Retina (tissue), 1 donor: Measurements from ENCODE around the gene RAI2.

Source experiments
- DNase-seq: peaks from one replicate; pipeline ENCODE4 v3.0.0-alpha.2; 2016

Gene RAI2

DNA sequence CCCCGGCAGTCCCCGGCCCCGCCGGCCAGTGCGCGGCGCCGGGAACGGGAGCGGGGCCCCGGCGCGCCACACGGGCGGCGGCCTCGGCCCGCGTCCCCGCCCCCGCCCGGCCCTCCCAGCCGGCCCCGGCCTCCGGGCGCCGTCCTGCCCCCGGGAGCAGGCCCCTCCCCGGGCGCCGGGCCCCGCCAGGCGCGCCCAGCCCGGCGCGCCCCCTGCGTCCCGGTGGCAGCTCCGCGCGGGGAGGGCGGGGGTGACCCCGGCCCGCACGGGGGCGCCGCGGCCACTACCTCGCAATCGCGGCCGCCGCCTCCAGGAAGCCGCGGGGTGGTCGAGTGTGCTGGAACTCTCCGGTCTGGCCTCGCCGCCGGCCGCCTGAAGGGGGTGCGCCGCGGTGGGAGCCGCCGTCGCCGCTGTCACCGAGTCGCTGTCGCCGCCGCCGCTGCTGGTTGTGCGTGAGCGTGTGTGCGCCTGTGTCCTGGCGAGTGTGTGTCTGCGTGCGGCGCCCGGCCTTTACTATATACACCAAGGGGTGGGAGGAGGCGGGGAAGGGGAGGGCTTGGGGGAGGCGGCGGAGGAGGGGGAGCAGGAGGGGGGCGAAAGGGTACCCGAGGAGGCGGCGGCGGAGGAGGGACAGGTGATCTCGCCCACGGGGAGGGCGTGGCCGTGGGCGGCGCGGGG, at the start of gene RAI2:
RAI2 (minus strand) TSS at position 488 of the 678 bp plus-strand sequence. CDS start 59,288 bp downstream, outside the sequence.
- peak; percentile 57 for DNase-seq

DNA sequence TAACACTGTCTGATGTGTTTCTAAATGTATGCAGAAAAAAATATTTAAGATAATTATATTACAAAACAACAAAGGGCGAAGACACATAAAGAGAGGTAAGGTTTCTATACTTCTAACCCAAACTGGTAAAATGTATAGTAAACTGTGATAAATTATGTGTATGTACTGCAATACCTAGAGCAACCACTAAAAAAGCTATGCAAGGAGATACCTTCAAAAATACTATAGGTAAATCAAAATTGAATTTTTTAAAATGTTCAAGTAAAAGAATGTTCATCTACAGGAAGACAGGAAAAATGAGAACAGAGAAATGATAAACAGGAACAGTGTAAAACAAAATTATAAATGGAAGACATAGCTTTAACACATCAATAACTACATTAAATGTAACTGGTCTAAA, 27.3 kb upstream of the RAI2 start:
- DNase-seq: no peak

DNA sequence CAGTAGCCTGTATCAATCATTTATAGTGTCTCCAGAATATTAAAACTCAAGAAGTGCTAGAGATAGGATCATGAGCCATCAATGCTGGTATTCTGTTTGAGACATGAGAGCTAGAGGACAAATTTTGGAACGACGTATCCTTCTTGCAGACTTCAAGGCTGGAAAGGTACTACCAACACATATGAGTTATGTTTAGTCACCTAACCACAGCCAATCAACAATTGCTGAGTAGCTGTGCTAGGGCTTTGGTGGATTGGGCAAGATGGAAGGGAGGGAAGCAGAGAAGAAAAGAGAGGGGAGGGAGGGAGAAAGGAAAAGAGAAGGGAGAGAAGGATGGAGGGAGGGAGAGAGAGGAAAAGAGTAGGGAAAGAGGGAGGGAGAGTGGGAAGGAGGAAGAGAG, 21.6 kb upstream of the RAI2 start:
- no peak for DNase-seq

DNA sequence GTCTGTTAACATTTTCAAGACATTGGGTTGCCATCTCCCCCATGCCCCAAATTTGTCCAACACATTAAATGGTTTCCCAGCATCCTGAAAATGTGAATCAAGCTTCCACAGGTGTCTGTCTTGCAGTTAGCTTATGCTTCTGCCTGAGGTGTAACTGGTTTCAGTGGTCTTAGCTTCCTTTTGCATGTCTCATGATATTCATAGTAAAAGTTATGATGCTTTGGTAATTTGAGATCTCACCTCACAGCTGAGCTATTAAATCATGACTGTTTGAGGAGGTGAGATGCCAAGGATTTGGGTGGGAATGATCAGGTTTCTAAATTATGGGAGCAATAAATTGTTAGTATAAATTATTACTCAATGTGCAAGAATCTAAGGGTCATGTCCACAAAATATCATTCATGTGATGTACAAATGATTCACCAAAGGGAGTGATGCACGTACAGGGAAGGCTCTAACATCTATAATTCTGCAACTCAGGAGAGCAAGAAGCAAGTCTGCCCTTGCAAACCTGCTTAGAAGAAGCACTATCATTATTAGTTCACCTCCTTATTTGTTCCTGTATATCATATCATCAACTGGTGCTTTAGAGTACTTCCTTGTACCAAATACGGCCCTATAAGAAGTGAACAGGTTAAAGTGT, 17.1 kb upstream of the RAI2 start:
- no peak for DNase-seq

DNA sequence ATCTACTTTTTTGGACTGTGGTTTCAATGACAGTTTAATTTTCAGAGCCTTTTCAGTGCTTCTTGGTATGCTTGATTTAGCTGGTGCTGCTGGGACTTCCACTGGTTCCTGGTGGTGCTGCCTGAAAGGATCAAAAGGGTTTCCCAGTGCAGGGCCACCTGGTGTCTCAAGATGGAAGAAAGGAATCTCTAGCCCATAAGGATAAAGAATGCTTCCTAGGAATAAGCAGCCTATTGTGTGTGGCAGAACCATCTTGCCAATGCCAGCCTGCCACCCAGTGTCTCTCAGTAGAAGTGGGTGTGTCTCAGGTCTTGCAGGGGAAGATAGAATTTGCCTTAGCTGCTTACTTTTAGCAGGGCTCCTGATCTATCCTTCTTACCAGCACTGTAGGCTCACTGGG, 15.0 kb upstream of the RAI2 start:
- no peak for DNase-seq

DNA sequence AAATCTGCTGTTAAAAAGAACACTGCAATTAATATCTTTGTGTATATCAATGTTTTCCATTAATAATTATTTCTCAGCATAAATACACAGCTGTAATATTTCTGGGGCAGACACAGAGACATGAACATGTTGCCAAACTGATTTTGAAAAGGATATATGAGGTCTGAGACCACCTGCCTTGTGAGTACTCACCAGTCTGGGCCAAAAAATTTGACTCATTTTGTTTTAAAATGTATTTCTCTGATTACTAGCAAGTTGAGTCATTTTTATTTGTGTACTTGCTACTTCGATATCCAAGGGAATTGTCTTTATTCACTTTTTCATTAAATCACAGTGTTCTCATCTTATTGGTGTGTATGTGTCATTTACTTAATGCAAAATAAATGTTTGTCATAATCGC, 8.5 kb upstream of the RAI2 start:
- no peak for DNase-seq

DNA sequence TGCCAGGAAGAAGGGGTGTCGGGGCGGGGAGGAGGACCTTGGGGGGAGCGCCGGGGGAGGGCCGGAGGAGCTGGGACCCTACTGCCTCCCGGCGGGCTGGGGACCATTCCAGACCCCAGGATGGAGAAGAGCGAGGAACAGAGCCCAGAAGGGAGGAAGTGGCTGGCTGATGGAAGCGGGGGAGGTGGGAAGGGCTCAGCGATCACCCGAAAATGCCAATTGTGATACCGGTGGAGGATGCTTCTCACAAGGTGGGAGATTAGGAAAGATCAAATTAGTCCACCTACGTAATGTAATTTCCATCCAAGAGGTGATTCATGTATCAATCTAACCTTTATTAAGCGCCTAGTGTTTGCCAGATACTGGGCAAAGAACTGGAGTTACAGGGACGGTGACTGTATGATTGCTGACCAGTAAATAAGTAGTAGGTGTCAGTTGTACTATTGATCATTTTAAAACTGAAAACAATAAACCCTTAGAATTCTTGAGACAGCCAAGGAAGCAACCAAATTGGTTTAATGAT, 452 bp upstream of the RAI2 start:
- no peak for DNase-seq

DNA sequence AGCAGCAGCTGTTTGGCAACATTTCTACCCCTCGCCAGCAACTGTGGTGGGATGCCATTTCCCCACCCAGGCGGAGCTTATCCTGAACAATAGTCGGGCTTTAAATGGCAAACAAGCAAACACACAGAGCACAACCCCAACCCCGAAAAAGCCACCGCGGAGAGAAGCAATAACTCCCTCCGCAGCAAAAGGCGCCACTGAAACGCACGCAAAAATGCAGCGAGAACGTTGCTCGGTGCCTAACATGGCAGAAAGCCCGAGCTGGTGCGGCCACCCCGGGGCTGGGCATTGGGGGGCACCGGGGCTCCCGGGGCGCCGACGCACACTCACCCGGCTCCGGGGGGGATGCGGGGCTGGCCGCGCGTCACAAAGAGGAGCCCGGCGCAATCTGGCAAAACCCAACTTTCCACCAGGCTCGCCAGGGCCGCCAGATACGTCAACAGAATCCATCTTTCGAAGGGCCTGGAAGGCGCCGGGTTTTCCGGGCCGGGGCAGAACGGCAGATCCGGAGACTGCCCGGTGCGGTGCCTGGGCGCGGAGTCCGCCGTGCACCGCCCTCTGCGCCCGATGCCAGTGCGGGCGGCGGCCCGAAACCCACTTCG, 818 bp downstream of the RAI2 start:
- peak; percentile 55 for DNase-seq

DNA sequence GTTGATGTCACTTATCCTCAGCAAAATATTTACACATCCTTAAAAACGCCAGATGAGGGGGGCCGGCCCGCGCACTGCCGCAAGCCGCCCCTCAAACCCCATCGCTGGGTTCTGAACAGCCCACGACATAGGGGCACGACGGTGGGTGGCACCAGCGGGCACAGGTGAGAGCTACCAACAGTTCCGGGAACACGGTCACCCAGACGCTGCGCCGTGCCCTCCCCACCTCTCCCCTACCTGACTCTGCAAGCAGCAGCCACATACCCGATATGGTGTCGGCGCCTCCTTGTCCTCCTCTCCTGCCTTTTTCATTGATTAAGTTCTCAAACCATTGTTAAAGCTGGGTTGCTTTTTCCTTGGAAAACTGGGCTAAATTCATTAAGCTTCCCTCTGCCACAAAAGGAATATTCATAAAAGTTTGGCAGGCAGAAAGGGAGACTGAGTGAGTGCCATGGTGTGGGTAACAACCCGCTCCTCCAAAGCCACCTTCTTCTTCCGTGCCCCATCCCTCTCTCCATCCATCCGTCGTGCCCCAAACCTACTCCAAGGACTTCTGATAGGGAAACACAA, 1.4 kb downstream of the RAI2 start:
- DNase-seq: peak; percentile 40

DNA sequence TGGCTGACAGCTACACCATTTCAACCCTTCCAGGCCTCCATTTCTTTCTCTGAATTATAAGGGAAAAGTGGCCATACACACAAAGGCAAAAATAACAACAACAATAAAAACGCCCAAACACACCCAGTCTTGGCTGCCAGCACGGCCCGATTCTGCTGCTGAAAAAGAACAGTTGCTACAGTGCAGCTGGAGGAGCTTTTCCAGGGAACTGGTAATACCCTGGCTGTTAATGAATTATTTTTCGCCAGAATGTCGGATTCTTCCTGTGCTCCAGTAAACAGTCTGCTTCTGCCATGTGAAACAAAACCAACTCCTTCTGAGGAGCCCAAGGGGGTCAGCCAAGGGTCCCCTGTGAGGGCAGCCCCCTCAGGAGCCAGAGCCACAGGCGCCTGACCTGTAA, 6.6 kb downstream of the RAI2 start:
- no peak for DNase-seq

DNA sequence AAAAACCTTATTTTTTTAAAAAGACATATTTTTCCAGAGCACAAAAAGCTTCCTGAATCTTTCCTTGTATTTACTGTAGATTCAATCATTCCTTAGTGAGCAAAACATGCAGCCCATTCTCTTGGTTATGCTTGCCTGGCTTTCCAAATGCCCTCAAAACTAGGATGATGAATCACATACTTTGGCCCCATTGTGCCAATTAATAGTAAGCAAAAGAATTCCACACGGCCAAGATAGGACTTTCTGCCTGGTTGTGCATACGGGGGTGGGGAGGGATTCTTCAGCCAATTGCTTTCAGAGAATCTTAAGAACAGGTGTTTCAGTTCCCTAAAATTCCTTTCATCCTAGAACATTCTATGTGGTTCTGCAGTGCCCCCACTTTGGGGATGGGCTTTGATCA, 7.0 kb downstream of the RAI2 start:
- no peak for DNase-seq

DNA sequence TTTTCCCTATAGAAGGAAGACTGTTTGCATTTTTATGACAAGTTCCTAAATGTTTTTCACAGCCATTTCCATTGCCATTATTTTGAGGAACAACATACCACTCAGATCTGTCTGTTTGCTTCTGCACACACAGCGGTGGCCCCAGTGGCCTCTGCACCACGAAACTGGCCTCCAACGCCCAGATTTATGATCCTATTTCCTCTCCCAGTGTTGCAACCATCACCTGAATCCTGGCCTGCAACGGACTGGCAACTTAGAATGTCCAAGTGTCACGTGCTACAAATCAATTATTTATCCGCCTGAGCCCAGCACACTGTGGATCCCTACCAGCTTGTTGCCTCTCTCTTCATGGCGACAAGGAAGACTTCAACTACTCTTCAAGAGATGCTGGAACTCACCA, 9.2 kb downstream of the RAI2 start:
- DNase-seq: no peak

DNA sequence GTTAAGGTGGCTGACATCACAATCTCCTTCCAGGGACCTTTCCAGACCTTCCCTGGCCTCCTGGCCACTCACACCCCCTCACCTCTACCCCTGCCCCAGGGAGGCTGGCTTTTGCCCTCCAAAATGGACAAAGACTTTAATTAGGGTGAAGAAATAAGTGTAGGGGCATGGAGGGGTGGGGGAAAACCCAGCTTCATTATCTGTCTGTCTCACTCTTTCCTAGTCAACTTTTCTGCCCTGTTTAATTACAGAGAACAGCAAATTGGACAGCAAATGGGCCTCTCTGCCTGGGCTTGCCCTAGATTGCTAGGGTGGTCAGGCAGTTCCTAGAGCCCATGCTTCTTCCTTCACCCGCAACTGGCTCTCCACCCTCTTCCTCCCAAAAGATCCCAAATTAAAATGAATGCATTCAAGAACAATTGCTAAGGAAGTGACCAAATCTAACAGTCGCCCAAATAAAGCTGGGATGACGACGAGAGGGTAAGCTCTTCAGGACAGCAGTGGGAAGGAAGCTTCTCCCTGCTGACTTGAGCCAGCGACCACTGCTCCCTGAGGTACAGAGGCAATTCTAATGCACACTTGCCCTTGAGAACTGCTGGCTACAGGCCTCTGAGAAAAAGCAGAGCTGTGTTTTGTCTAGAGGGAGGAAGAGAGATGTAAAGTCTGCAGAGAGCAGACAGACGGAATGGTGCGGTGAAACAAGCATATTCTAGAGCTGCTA, 12.4 kb downstream of the RAI2 start:
- no peak for DNase-seq

DNA sequence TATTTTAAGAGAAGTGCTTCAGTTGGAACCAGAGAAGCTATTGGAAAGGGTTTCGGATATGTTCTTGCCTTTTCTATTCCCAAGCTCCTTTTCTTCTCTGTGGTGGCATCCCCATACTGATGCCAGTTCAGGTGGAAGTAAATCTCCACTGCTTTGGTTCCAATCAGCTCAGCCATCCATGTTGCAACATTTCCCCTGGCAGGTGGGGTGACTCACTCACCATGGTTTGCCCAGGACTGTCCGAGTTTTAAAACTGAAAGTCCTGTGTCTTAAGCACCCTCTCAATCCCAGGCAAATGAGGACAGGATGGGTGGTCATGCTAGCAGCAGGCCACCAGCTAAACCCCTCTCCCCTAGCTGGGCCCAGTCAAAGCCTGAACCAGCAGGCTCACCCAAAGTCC, 15.1 kb downstream of the RAI2 start:
- DNase-seq: no peak

DNA sequence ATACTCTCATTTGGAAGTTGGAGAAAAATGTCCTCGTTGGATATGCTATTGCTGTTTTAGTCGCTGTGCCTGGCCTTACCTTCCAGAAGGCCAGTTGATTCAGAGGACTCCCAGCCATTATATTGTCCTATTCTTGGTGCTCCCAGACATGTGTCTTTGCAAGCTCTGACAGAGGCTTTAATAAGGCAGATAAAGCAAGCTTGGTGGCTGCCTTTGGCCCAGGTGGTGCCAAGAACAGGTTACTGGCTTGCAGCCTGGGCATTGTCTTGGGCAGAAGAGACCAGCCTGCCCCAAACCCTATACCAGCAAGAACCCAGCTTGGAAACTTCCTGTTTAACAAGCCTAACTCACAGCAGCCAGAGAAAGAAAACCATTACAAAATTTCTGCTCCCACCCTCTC, 16.9 kb downstream of the RAI2 start:
- DNase-seq: no peak

DNA sequence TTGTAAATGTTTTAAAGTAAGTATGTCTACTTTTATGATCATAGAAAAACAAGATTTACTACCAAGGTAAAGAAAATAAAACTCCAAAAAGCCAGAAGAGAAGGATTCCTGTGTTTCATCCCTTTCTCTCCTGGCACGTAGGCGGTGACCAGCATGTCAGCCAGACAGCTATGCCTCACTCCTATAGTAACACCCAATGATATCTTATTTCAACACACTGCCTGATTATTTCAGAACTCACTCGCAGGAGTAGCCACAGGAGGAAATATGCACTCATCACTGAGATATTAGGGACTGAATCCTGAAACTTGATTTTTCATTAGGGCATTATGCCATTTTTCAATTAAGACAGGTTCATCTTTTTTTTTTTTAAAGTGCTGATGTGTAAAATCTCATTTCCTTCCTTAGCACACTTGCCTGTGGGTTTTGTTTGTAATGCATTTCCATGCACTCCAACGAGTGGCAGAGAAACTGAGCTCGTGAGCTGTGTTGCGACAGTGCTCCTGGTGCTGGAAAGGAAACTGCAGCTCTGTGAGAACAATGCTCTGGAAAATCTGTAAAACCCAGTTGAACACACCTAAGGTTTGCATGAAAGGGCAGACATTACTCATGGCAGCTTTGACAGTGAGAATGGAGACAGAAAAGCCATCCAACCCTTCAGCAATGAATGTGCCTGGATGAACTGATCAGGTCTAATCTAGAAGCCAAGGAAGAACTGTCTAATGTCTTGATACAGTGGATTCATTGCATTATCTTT, 18.2 kb downstream of the RAI2 start:
- no peak for DNase-seq

DNA sequence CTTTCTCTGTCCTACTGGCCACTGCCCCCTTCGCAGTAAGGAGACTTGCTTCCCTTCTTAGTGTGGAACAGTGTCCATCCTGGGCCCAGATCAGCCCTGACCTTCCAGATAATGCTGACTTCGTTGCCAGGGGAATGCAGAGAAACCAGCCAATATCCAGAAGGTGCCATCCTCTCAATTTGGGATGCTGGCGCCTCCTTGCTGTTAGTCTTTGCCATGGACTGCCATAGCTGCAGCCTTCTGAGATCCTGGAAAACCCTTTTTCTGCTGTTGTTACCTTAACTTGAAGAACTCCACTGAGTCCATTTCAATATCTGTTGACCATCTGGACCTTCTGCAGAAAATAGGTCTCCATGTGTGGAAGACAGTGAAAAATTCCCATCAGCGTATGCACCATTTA, 21.8 kb downstream of the RAI2 start:
- DNase-seq: no peak

DNA sequence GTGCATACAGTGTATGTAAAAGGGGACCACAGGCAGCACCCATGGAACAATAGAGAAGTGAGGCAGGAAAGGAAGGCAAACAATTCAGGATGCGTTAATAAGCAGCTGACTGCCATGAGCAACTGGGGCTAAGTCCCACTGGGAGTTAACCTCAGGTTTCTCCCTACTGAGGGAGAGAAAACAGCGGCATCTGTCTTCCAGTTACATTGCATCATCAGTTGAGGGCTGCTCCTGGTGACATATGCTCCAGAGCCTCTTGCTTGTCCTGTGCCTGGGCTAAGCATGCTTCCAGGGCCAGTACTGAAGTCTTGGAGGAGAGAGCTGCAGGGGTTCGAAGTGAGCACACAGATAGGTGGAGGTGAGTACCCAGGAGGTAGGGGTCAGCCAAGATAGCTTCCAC, 24.3 kb downstream of the RAI2 start:
- no peak for DNase-seq

DNA sequence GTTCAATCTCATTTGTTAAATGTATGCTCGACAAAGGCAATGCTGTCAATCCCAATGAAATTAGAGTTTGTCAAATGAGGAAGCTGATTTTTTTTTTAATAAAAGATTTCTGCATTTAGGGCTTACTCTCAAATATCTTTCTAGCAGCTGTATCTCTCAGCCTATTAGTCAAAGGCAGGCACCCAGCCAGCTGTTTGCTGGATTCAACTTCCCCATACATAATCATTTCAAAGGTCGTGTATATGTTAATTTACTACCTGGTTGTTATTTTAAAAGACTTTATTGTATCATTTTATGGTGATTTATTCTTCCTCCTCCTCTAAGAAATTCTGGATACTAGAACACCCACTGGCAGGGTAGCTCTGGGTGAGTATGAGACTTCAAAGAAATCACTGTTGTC, 27.1 kb downstream of the RAI2 start:
- no peak for DNase-seq

DNA sequence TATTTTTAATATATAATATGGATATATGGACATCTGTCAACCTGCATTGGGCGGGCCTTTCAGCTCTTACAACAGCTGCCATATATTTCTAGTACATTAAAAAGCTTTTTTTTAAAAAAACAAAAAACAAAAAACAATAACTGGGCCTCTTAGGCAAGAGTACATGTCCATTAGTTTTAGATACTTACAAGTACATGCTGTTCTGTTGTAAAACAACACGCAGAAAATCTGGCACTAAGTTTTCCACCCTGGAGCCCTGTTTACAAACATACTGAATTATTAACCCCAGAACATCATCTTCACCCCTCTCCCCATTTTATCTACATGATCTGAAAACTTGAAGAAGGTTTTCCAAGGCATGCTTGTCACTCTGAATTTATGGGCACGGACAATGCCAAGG, 29.8 kb downstream of the RAI2 start:
- DNase-seq: no peak

DNA sequence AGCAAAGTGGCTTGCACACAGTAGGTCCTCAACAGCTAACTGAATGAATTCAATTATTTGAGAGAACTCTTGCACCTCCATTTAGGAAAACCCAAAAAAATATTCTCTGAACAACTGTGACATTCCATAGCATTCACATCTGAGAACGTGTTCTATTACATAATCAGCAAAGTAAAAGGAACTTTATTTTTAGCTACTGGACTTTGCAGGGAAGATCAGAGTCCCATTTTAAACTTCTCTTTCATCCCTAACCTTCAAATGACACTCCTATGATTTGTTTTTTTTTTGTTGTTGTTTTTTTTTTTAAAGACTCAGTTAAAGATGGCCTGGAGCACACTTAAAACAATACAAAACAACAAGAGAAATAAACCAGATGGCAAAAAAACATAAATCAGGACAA, 30.9 kb downstream of the RAI2 start:
- DNase-seq: no peak

DNA sequence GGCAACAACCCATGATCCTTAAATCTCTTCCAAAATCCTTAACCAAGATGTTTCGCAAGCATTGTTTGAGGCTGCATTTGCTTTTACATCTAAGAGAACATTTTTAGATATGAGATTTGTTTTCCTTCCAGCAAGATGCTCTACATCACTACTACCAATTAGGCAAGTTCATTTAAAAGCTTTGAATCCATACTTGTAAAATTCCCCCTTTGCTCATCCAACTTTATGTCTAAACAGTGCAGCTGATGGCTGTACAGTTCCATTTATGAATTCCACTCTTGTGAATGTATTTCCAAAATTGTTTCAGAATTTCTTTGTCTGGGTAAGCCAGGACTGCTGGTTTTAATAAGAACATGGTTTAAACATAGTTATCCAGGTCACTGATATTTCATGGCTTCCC, 31.5 kb downstream of the RAI2 start:
- no peak for DNase-seq

DNA sequence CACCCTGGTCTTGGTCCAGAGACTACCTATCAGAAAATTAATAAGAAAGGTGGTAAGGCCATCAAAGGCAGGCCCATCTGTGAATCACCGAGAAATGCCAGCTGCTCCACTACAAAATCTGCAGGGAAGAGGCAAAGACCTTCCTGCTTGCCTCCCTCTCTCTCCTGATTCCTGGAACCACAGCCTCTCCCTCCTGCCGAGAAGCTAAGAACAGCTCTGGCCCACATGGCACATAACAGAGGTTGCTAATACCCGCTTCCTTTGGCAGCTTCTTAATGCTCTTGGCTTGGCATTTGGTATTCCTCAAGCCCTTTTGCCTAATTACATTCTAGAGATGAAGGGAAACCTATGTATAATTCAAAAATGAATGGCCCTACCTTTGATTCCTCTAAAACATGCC, 32.9 kb downstream of the RAI2 start:
- DNase-seq: no peak
